Measurements from ENCODE around the gene FCSK.

DNA sequence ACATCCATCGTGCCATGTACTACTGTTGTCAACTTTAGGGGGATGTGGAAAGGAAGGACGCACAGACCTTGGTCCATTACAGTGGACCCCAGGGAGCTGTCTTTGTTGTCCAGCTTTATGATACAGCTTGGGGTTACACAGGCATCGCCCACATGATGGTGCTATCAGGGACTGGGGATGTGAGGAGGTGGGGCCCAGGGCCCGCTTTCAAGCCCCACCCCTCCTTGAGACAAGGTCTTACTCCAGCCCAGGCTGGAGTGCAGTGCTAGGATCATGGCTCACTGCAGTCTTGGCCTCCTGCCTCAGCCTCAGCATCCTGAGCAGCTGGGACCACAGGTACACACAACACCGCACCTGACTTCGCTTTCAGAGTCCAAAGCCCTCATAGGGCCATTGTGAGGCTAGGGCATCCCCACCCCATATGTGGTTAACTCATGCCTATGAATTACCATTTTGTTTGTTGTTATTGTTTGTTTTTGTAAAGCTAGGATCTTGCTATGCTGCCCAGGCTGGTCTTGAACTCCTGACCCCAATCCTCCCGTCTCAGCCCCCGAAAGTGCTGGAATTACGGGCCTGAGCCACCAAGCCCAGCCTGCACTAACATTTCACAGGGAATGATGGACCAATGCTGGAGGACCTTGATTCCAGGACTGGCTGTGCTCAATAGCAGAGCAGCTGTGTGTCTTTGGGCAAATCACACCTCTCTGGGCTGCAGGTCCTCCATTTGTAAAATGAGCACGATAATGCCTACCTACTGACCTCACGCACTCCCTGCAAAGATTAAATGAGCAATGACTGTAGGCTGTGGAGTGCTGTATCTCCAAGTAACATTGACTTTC, 32.7 kb upstream of the FCSK start:
- no peak for TF ChIP-seq CTCF (IDR thresholded peaks at IDR 0.05 in 4 of 5, conservative IDR thresholded peaks at IDR 0.05 in 1 of 5)
- TF ChIP-seq POLR2A (IDR thresholded peaks at IDR 0.05), result no peak
